HG03064 (cell line): Measurements from ENCODE around the gene LZTS3.

Experiments
- ATAC-seq: cut with Tn5 transposase; IDR thresholded peaks from one replicate; pipeline ENCODE4 v1.9.1; 2021; ENCODE audit warnings: low read depth; ENCODE audit not compliant: unreplicated experiment

The LZTS3 gene

DNA sequence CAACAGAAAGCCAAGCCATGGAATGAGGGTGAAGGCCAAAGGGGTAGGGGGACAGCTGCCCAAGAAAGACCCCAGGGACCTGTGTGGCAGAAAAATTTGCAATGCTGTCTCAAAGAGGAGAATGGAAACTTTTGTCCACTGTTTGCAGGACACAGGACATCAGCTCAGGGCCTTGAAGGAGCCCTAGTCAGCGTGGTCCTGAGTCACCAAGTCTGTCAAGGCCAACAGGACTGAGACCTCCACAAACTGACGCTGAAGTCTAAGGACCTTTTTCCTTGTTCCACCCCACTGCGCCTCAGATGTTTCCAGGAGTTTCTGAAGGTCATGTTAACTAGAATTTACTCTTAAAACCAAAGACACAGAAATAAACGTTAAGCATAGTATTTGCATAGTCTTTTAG, 57.0 kb downstream of the LZTS3 start:
- ATAC-seq: no peak

DNA sequence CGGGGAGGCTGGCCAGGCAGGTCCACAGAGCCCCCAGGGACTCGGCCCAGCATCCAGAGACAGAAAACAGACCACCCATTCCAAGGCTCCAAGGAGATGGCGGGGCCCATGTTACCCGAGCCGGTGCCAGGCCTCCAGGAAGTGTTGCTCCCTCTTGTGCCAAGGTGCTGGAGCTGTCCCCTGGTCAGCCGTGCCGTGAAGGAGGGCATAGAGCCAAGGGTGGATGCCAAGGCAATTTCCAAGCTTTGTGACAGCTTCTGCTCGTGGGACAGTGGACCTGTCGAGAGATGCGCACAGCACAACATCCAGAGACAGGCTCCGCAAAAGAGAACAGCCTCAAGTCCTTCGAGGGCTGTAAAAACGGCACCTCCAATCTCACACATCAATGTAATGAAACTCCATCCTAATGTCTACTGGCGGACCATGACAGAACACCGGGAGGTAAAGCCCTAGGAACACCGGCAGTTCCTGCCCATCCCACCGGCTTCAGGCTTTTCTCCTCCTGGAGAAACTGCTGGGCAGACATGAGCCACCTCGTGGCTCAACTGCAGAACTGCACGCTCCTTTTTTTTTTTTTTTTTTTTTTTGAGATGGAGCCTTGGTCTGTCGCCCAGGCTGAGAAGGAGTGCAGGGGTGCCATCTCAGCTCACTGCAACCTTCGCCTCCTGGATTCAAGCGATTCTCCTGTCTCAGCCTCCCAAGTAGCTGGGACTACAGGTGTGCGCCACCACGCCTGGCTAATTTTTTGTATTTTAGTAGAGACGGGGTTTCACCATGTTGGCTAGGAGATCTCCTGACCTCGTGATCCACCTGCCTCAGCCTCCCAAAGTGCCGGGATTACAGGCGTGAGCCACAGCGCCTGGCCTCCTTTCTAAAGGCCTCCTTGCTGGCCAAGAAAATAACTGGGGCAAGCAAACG, 57.9 kb downstream of the LZTS3 start:
- no peak for ATAC-seq
